ENCODE data around the gene CAMK1.

GRCh38 chr3:9776896-9777693 is 7.3 kb upstream of the CAMK1 start:
- TF ChIP-seq POLR2A (IDR thresholded peaks at IDR 0.05; ENCODE audit: low read length) (no peak), GATA1 (IDR thresholded peaks at IDR 0.05; ENCODE audit: low read depth, low read length) (no peak)

All from erythroblast (primary cell).